Uterus (tissue), 4 donors: ENCODE results near the gene KLF7. TPM values are rescaled to one million over a fixed set of nuclear protein-coding genes. Genes with fewer than 3 reads are reported as not detected.

ENCODE experiments used
- DNase-seq, 2 donors: peaks; one replicate each; pipeline ENCODE4 v3.0.0-alpha.2; 2019 to 2020
- H3K27ac ChIP-seq, 2 donors: fragments of 200-600 bp; sonication (generic); 1 replicate in 1 of 2; 2 replicates in 1 of 2; pipeline ENCODE4 v1.5.1; 2016 to 2018
- H3K27me3 ChIP-seq, 2 donors: fragments of 200-600 bp; sonication (generic); one replicate each; pipeline ENCODE4 v1.5.1; 2018 to 2019; ENCODE audit warnings: control low read depth in 1 of 2
- H3K36me3 ChIP-seq, 2 donors: fragments of 200-600 bp; sonication (generic); one replicate each; pipeline ENCODE4 v1.5.1; 2019; ENCODE audit warnings: control low read depth in 1 of 2
- H3K4me1 ChIP-seq, 2 donors: fragments of 200-600 bp; sonication (generic); one replicate each; pipeline ENCODE4 v1.5.1; 2018 to 2019; ENCODE audit warnings: control low read depth in 1 of 2
- H3K4me3 ChIP-seq, 2 donors: fragments of 200-600 bp; sonication (generic); 1 replicate in 1 of 2; 2 replicates in 1 of 2; pipeline ENCODE4 v1.5.1; 2018 to 2019; ENCODE audit warnings: mild to moderate bottlenecking in 1 of 2
- H3K9me3 ChIP-seq, 2 donors: fragments of 200-600 bp; sonication (generic); one replicate each; pipeline ENCODE4 v1.5.1; 2019; ENCODE audit warnings: control low read depth in 1 of 2
- POLR2A ChIP-seq, 2 donors: fragments of 450-650 bp; IDR thresholded peaks; one replicate each; pipeline ENCODE4 v1.6.1; 2016; ENCODE audit warnings: antibody characterized with exemption in 2 of 2, mild to moderate bottlenecking in 1 of 2, moderate library complexity in 1 of 2
- intact Hi-C: fragments of 100-400 bp; cut with DNase I; formaldehyde crosslinking; loops from one replicate; pipeline ENCODE4 v1.15.1; 2023; ENCODE audit warnings: low total_unique reads
- total RNA-seq, 4 donors: library from RNA; depleted of rRNA in 3 of 4; stranded (reverse); fragments of >200 nt in 3 of 4; gene quantifications; one replicate each; pipeline versions ENCODE4 v1.1.0 to v1.2.4, GENCODE V29; 2014 to 2023
- TF ChIP-seq, protein P1 (sequence below), 4 experiments: fragments of 200-600 bp in 2 of 4; fragments of 450-650 bp in 2 of 4; sonication (generic) in 2 of 4; IDR thresholded peaks; one replicate each; pipeline ENCODE4 v1.5.1; 2016 to 2019; ENCODE audit warnings: antibody characterized with exemption in 4 of 4, mild to moderate bottlenecking in 2 of 4, moderate library complexity in 1 of 4
- donor health status: DM: yes; HTN: yes; CAD: no.

The KLF7 gene
- total RNA-seq, 4 donors from 2014 or later, result 20.9 to 96.0 (median 39.4) TPM

DNA sequence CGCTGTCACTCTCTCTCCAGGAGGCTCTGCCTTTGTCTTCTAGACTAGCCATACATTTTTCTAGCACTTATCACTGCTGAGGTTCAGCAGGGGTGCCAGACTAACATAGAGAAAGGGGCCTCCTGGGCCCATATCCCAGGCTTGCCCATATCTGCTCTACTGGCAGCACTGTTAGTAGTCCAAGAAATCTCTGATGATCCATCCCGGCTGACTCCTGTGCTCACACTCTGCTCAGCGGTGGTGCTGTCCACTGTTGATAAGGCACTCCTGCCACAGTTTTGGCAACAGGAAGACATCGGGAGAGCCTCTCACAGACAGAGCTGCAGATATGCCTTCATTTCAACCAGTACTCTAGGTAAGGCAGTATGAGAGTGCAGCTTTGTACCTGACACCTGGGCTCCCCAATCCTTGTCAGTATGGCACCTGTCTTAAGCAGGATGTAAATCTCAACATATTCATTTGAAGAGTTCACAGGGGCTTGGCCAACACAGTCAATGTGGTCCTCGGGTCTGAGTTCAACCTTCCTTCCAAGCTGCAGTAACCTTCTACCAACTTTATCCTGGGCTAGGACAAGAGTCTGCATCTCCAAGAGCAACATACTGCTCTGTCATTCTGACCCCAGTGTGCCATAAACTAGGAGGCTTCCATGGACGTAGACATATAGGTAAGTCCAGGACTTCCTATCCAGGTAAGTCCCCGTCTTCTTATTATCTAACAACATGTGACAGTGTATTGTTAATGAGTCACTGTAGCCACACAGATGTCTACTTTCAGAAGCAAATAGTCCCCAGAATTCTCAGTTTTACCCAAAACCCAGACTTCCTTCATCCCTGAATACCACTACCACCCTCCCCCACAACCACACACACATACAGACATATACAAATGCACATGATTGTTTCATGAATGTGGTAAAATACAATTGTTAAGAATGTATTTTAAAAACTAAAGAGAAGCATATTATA, 16.2 kb downstream of the KLF7 start:
- TF ChIP-seq, protein P1, sequence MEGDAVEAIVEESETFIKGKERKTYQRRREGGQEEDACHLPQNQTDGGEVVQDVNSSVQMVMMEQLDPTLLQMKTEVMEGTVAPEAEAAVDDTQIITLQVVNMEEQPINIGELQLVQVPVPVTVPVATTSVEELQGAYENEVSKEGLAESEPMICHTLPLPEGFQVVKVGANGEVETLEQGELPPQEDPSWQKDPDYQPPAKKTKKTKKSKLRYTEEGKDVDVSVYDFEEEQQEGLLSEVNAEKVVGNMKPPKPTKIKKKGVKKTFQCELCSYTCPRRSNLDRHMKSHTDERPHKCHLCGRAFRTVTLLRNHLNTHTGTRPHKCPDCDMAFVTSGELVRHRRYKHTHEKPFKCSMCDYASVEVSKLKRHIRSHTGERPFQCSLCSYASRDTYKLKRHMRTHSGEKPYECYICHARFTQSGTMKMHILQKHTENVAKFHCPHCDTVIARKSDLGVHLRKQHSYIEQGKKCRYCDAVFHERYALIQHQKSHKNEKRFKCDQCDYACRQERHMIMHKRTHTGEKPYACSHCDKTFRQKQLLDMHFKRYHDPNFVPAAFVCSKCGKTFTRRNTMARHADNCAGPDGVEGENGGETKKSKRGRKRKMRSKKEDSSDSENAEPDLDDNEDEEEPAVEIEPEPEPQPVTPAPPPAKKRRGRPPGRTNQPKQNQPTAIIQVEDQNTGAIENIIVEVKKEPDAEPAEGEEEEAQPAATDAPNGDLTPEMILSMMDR (IDR thresholded peaks at IDR 0.05), result no peak
- no peak for TF ChIP-seq POLR2A (IDR thresholded peaks at IDR 0.05)
- no peak for DNase-seq
- H3K27ac ChIP-seq, result peak overlapping the region; percentile 62 to 100
- H3K27me3 ChIP-seq, result no peaks in the 10 kb centered on the region
- H3K4me1 ChIP-seq, result peaks cover 32 to 34% of the 10 kb centered on the region in 2 donors
- no peaks in the 10 kb centered on the region for H3K9me3 ChIP-seq
- no peaks in the 10 kb centered on the region for H3K36me3 ChIP-seq
- H3K4me3 ChIP-seq, result peak overlapping the region in 1 of 2 donors; percentile 5
- intact Hi-C loops, result no loop called here

DNA sequence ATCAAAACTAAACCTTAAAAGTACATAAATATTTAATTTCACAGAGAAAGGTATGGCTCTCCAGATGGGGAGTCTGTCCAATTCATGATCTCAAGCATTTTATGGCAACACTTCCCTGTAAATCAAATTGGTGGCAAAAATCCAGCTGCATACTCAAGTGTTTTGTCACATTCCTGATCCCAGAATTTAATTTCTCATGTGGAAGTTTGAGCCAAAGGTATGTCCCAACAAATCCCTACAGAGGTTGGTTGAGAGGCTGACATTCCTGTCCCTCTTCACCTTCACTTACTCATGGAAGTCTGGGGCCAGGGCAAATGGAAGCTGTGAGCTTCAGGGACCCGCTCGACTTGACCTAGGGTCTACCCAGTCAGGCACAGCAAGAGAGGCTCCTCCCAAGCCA, 17.7 kb downstream of the KLF7 start:
- DNase-seq, result peak in 1 of 2 donors; percentile 56
- H3K36me3 ChIP-seq, result no peaks in the 10 kb centered on the region
- H3K27me3 ChIP-seq, result no peaks in the 10 kb centered on the region
- intact Hi-C loops, result no loop called here
- no peaks in the 10 kb centered on the region for H3K9me3 ChIP-seq
- peaks cover 26 to 27% of the 10 kb centered on the region in 2 donors for H3K4me1 ChIP-seq
- H3K27ac ChIP-seq, result peak overlapping the region; percentile 62 to 100
- H3K4me3 ChIP-seq, result no peak overlapping the region
- TF ChIP-seq, protein P1 (IDR thresholded peaks at IDR 0.05), result no peak
- no peak for TF ChIP-seq POLR2A (IDR thresholded peaks at IDR 0.05)

DNA sequence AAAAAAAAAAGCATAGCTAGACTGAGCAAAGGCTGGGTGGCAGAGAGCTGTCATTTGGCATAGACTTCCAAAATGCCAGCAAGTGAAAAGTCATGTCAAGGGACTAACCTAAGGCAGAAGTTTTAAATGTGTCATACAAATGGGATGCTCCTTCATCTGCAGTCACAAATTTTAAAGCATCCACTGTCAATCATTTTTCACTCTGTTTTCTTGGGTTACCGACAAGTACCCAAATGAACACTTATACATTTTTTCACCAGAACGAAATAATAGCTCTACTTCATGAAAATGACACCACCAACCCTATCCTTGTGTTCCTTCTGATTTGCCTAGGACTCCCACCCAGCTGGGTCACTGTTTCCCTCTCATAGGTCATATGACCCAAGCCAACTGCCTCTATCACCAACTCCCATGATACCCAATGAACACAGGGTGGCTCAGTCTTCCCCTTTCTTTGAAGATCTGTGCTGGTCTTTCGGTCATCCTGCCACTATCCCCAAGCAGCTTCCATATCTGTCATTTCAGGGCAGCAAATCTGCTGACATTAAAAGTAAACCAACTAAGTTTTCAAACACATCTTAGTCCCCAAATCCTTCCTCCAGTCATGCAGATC, 21.5 kb downstream of the KLF7 start:
- Histone ChIP-seq H3K27me3 (no peaks in the 10 kb centered on the region), H3K4me1 (peaks cover 29 to 30% of the 10 kb centered on the region in 2 donors), H3K36me3 (no peaks in the 10 kb centered on the region), H3K9me3 (no peaks in the 10 kb centered on the region), H3K4me3 (peak overlapping the region in 1 of 2 donors; percentile 30), H3K27ac (peak overlapping the region; percentile 88 to 100)
- no peak for DNase-seq
- intact Hi-C loops, result no loop called here
- no peak for TF ChIP-seq POLR2A (IDR thresholded peaks at IDR 0.05)
- TF ChIP-seq, protein P1 (IDR thresholded peaks at IDR 0.05), result no peak

DNA sequence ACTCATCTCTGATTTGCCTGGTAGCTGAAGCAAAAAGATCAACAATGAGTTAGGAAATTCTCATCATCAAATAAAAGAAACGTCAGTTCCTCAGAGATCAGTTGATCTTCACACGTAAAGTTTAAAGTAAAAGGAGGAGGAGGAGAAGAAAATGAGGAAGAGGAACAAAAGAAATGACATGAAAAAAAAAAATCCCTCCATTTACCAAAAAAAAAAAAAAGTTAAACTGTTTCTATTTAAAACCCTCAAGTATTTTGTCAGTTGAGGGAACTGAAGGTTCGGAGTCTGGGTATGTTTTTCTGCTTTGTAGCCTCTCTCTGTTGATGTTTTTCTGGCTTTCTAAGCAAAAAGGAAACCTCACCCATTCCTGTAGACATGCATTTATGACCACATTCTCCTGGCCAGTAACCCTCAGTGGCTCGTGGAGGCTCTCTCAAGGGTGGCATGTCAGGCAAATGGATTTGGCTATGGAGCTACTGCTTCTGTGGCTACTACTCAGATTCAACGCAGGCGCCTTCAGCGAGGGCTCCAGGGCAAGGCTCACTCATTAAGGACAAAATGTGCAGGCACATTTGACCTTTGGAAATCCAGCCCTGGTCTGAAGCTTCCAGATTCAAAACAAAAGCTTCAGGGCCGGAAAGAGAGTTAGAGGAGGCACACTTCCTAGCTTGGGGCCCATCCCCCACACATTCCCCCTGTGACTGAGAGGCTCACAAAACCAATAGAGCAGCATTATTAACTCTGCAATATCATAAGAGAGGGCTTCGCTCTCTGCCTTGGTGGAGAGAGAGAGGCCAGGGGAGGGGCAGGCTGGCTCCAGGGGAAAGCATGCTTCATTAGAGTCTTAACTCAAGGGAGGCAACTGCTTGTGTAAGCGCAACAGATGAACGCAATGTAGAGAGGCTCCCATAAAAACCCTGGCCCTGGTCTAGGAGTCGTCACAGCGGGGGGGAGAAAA, 22.3 kb downstream of the KLF7 start:
- DNase-seq, result peak; percentile 72 to 83
- Histone ChIP-seq H3K27me3 (no peaks in the 10 kb centered on the region), H3K9me3 (no peaks in the 10 kb centered on the region), H3K27ac (peak overlapping the region; percentile 88 to 100), H3K36me3 (no peaks in the 10 kb centered on the region), H3K4me1 (peaks cover 26 to 29% of the 10 kb centered on the region in 2 donors), H3K4me3 (peak overlapping the region in 1 of 2 donors; percentile 30)
- intact Hi-C loops, result no loop called here
- no peak for TF ChIP-seq POLR2A (IDR thresholded peaks at IDR 0.05)
- TF ChIP-seq, protein P1 (IDR thresholded peaks at IDR 0.05), result no peak
